Measurements from ENCODE around the gene HOXB8.

DNA sequence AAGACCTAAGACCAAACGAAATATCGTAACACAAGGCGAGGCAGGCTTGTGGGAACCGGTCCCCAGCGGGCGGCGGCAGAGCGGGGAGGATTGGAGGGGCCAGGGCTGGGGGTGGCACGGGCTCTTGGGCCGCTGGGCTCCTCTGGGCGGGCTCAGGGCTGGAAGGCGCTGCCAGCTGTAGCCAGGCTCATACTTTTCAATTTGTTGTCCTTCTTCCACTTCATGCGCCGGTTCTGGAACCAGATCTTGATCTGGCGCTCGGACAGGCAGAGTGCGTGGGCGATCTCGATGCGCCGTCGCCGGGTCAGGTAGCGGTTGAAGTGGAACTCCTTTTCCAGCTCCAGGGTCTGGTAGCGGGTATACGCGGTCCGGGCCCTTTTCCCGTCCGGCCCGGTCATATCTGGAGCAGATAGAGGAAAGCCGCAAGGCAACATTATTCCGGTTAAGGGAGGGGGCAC, 23.0 kb downstream of the HOXB8 start:
- TF ChIP-seq, protein P1, sequence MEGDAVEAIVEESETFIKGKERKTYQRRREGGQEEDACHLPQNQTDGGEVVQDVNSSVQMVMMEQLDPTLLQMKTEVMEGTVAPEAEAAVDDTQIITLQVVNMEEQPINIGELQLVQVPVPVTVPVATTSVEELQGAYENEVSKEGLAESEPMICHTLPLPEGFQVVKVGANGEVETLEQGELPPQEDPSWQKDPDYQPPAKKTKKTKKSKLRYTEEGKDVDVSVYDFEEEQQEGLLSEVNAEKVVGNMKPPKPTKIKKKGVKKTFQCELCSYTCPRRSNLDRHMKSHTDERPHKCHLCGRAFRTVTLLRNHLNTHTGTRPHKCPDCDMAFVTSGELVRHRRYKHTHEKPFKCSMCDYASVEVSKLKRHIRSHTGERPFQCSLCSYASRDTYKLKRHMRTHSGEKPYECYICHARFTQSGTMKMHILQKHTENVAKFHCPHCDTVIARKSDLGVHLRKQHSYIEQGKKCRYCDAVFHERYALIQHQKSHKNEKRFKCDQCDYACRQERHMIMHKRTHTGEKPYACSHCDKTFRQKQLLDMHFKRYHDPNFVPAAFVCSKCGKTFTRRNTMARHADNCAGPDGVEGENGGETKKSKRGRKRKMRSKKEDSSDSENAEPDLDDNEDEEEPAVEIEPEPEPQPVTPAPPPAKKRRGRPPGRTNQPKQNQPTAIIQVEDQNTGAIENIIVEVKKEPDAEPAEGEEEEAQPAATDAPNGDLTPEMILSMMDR (IDR thresholded peaks at IDR 0.05; ENCODE audit: low read length) = no peak
- TF ChIP-seq EZH2 (IDR thresholded peaks at IDR 0.05; ENCODE audit: borderline replicate concordance, low read length) = no peak

All from OCI-LY1 (cell line).